ENCODE measurements around the gene AGBL1.

GRCh38 chr15:86403914-86404583 is 324.4 kb downstream of the AGBL1 start:
- TF ChIP-seq, protein P1, sequence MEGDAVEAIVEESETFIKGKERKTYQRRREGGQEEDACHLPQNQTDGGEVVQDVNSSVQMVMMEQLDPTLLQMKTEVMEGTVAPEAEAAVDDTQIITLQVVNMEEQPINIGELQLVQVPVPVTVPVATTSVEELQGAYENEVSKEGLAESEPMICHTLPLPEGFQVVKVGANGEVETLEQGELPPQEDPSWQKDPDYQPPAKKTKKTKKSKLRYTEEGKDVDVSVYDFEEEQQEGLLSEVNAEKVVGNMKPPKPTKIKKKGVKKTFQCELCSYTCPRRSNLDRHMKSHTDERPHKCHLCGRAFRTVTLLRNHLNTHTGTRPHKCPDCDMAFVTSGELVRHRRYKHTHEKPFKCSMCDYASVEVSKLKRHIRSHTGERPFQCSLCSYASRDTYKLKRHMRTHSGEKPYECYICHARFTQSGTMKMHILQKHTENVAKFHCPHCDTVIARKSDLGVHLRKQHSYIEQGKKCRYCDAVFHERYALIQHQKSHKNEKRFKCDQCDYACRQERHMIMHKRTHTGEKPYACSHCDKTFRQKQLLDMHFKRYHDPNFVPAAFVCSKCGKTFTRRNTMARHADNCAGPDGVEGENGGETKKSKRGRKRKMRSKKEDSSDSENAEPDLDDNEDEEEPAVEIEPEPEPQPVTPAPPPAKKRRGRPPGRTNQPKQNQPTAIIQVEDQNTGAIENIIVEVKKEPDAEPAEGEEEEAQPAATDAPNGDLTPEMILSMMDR (conservative IDR thresholded peaks at IDR 0.05; ENCODE audit: low read depth in 2 of 2): no peak
- TF ChIP-seq CREB1 (CRISPR knock-in tag; IDR thresholded peaks at IDR 0.05; ENCODE audit: low read depth): no peak
- TF ChIP-seq POLR2AphosphoS5 (IDR thresholded peaks at IDR 0.05; ENCODE audit: low read depth): no peak
- TF ChIP-seq STAT1 (IDR thresholded peaks at IDR 0.05; ENCODE audit: unreplicated experiment): no peak
- no peak for TF ChIP-seq JUNB (IDR thresholded peaks at IDR 0.05; ENCODE audit: unreplicated experiment)
- TF ChIP-seq EZH2 (IDR thresholded peaks at IDR 0.05; ENCODE audit: low read depth, unreplicated experiment): no peak

Data from GM23338 (cell line).